Measurements from ENCODE around the gene RFTN2. TPM values are rescaled to one million over a fixed set of nuclear protein-coding genes. Genes with fewer than 3 reads are reported as not detected.

RFTN2 gene
- total and polyA plus RNA-seq, 2 donors (not counting 3 experiments of a cell fraction or from before 2014, with no cell fraction given) = 5.0 to 8.0 TPM

DNA sequence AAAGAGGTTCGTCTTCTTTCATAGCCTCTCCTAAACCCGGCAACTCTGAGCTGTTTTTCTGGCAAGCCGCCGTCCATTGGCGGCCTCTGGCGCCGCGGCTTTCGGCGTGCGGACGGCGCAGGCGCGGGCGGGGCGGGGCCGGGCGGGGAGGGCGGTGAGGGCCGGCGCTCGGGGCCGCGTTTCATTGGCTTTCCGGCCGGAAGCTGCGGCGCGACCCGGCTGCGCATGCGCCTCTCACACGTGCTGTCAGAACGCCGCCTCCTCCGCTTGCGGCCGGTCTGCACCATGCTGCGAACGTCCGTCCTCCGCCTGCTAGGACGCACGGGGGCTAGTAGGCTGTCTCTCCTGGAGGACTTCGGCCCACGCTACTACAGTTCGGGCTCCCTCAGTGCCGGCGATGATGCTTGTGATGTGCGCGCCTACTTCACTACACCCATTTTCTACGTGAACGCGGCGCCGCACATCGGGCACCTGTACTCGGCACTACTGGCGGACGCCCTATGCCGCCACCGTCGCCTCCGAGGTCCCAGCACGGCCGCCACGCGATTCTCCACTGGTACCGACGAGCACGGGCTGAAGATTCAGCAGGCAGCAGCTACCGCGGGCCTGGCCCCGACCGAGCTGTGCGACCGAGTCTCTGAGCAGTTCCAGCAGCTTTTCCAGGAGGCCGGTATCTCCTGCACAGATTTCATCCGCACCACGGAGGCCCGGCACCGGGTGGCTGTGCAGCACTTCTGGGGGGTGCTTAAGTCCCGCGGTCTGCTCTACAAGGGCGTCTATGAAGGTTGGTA is 29.9 kb upstream of the RFTN2 start, which contains the start of gene MARS2:
Gene MARS2 (plus strand): TSS at position 249 of the 791 bp plus-strand sequence. CDS start 37 bp downstream, at position 286.
- DNase-seq (ENCODE audit: low read depth, low spot score) (peak; percentile 93), FAIRE-seq (peak; percentile 75)
- H3K9me1 ChIP-seq (replicated peaks; ENCODE audit: control insufficient read depth, extremely low read depth, insufficient read depth, low read length) = no peaks in the 10 kb centered on the region
- peak within 1 kb of the TSS; percentile 68 for H2AFZ ChIP-seq (ENCODE audit: low read depth, low read length)
- peaks cover 22% of the 10 kb centered on the region for H3K4me1 ChIP-seq (ENCODE audit: control insufficient read depth, extremely low read depth, insufficient read depth, low read length)
- BruUV-seq (replicated peaks) = TSS peak; percentile 32
- no peaks in the 10 kb centered on the region for H3K36me3 ChIP-seq (ENCODE audit: control insufficient read depth in 2 of 2, extremely low read depth in 1 of 2, insufficient read depth in 2 of 2, low read length in 2 of 2)
- TF ChIP-seq, protein P1, sequence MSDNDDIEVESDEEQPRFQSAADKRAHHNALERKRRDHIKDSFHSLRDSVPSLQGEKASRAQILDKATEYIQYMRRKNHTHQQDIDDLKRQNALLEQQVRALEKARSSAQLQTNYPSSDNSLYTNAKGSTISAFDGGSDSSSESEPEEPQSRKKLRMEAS (IDR thresholded peaks at IDR 0.05; ENCODE audit: insufficient read depth, insufficient read length) = peak; percentile 93
- no peak for TF ChIP-seq GATA2 (IDR thresholded peaks at IDR 0.05; ENCODE audit: insufficient read depth, insufficient read length, low read depth, low read length)
- peak; percentile 95 for TF ChIP-seq POLR2A (IDR thresholded peaks at IDR 0.05; ENCODE audit: low read depth, low read length)
- TF ChIP-seq POLR2AphosphoS5 (IDR thresholded peaks at IDR 0.05; ENCODE audit: insufficient read depth, low read depth, low read length) = peak; percentile 83
- TF ChIP-seq MYC (IDR thresholded peaks at IDR 0.05; ENCODE audit: low read depth, low read length) = peak; percentile 91
- CTCF ChIA-PET = interaction anchor here (0.6 to 2.4 kb wide), 5 partner anchors 21 to 422 kb away, joined by 3 to 10 read pairs (median 4); partner anchors contain the start of genes MOB4 and RFTN2
- peak within 1 kb of the TSS; percentile 96 for H3K4me2 ChIP-seq (ENCODE audit: insufficient read depth, low read length)
- no peaks in the 10 kb centered on the region for H4K20me1 ChIP-seq (replicated peaks; ENCODE audit: control insufficient read depth, extremely low read depth, insufficient read depth, low read length)
- H3K9ac ChIP-seq (replicated peaks; ENCODE audit: extremely low read depth, insufficient read depth, low read length) = peak within 1 kb of the TSS; percentile 80
- peak within 1 kb of the TSS; percentile 34 for H3K27ac ChIP-seq (ENCODE audit: insufficient read depth, low read depth, low read length)
- H3K27me3 ChIP-seq (ENCODE audit: control insufficient read depth in 2 of 2, insufficient read depth in 2 of 2, low read length in 2 of 2) = peaks cover 0 to 3% of the 10 kb centered on the region in 2 experiments
- intact Hi-C loops (cut with micrococcal nuclease) = loop anchor here (1.0 to 5.0 kb wide), 6 partner anchors 149 to 422 kb away; partner anchors contain the start of genes COQ10B, HSPE1, MOB4 and SF3B1
- POLR2A ChIA-PET = interaction anchor here (0.6 kb wide), 1 partner anchor 30 kb away, joined by 12 read pairs; the partner anchor contains the start of gene RFTN2
- dilution Hi-C loops (cut with MboI; ENCODE audit: extremely low pct_ligation_motif_present, low sequenced_read_pairs) = no loop called here
- H3K9me3 ChIP-seq (replicated peaks; ENCODE audit: control insufficient read depth, insufficient read depth, low read length) = no peaks in the 10 kb centered on the region
- peaks cover 38% of the 10 kb centered on the region for H3K79me2 ChIP-seq (ENCODE audit: control insufficient read depth, insufficient read depth, low read length)
- peak within 1 kb of the TSS; percentile 54 to 85 (median 81) for H3K4me3 ChIP-seq (replicated peaks in 1 of 3; ENCODE audit: insufficient read depth in 1 of 3, low read depth in 1 of 3, low read length in 3 of 3)

All from endothelial cell of umbilical vein (primary cell).